ENCODE results near the gene FGF22. TPM values are rescaled to one million over a fixed set of nuclear protein-coding genes. Genes with fewer than 3 reads are reported as not detected.

The FGF22 gene
- total RNA-seq, 3 donors from 2014 or later (not counting 1 experiment from before 2014, with no cell fraction given) = 0.31 to 0.58 (median 0.41) TPM

GRCh38 chr19:593505-593904 lies 46.2 kb upstream of the FGF22 start:
- peaks cover 0 to 6% of the 10 kb centered on the region in 2 donors for H3K4me1 Mint-ChIP-seq
- Histone ChIP-seq H3K4me1 (ENCODE audit: control insufficient read depth, insufficient read depth, low read length) (peaks cover 15% of the 10 kb centered on the region), H3K4me3 (ENCODE audit: low read length) (no peak overlapping the region), H3K27ac (ENCODE audit: low read length) (no peak overlapping the region), H3K36me3 (ENCODE audit: control insufficient read depth, insufficient read depth, low read length) (no peaks in the 10 kb centered on the region), H3K27me3 (ENCODE audit: control insufficient read depth, insufficient read depth, low read length) (peaks cover 19% of the 10 kb centered on the region), H3K9me3 (ENCODE audit: control insufficient read depth, insufficient read depth, low read length) (no peaks in the 10 kb centered on the region)
- no peak overlapping the region for H3K4me3 Mint-ChIP-seq
- WGBS (ENCODE audit: insufficient coverage) = 52% methylated on average over 9 of the region's 9 CpGs
- H3K9me3 Mint-ChIP-seq = no peaks in the 10 kb centered on the region
- TF ChIP-seq, protein P1, sequence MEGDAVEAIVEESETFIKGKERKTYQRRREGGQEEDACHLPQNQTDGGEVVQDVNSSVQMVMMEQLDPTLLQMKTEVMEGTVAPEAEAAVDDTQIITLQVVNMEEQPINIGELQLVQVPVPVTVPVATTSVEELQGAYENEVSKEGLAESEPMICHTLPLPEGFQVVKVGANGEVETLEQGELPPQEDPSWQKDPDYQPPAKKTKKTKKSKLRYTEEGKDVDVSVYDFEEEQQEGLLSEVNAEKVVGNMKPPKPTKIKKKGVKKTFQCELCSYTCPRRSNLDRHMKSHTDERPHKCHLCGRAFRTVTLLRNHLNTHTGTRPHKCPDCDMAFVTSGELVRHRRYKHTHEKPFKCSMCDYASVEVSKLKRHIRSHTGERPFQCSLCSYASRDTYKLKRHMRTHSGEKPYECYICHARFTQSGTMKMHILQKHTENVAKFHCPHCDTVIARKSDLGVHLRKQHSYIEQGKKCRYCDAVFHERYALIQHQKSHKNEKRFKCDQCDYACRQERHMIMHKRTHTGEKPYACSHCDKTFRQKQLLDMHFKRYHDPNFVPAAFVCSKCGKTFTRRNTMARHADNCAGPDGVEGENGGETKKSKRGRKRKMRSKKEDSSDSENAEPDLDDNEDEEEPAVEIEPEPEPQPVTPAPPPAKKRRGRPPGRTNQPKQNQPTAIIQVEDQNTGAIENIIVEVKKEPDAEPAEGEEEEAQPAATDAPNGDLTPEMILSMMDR (IDR thresholded peaks at IDR 0.05) = no peak
- H3K27me3 Mint-ChIP-seq (ENCODE audit: low read depth in 2 of 2) = peaks cover 0 to 4% of the 10 kb centered on the region in 2 donors
- no peak for ATAC-seq
- no peak for DNase-seq
- H3K36me3 Mint-ChIP-seq = no peaks in the 10 kb centered on the region
- intact Hi-C loops (cut with micrococcal nuclease) = no loop called here
- H3K27ac Mint-ChIP-seq = no peak overlapping the region

DNA sequence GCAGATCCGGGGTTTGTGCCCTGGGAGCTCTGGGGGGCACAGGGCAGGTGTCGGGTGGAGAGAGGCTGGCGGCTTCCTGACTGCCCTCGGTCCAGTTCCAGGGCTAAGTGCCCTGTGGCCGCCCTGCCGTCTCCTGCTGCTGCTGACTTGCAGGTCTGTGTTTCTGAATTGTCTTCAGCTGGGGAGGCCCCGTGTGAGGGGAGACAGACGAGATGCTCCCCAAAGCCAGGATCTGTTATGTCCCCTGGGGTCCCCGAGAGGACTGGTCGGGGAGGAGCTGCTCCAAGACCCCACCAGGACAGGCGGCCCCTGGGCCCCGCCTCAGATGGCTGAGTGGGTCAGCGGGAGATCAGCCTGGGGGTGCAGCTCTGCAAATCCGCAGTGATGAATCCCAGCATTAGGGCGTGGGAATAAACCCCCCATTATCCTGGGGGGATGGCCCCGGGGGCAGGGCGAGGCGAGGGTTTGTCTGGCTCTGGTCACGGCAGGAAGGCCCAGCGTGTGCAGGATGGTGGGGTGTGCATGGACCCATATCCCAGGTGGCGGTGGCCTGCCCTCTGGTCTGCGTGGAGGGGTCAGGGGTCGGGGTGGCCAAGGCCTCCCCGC lies 45.3 kb upstream of the FGF22 start:
- H3K27me3 Mint-ChIP-seq (ENCODE audit: low read depth in 2 of 2) = peaks cover 0 to 4% of the 10 kb centered on the region in 2 donors
- H3K27me3 ChIP-seq (ENCODE audit: control insufficient read depth, insufficient read depth, low read length) = peaks cover 12% of the 10 kb centered on the region
- H3K4me3 Mint-ChIP-seq = no peak overlapping the region
- peaks cover 0 to 6% of the 10 kb centered on the region in 2 donors for H3K4me1 Mint-ChIP-seq
- no peak for DNase-seq
- H3K9me3 ChIP-seq (ENCODE audit: control insufficient read depth, insufficient read depth, low read length) = no peaks in the 10 kb centered on the region
- H3K36me3 Mint-ChIP-seq = no peaks in the 10 kb centered on the region
- WGBS (ENCODE audit: insufficient coverage) = 72% methylated on average over 24 of the region's 24 CpGs
- peaks cover 6% of the 10 kb centered on the region for H3K4me1 ChIP-seq (ENCODE audit: control insufficient read depth, insufficient read depth, low read length)
- no peak overlapping the region for H3K27ac Mint-ChIP-seq
- intact Hi-C loops (cut with micrococcal nuclease) = no loop called here
- no peak overlapping the region for H3K4me3 ChIP-seq (ENCODE audit: low read length)
- ATAC-seq = no peak
- H3K36me3 ChIP-seq (ENCODE audit: control insufficient read depth, insufficient read depth, low read length) = no peaks in the 10 kb centered on the region
- H3K27ac ChIP-seq (ENCODE audit: low read length) = no peak overlapping the region
- H3K9me3 Mint-ChIP-seq = no peaks in the 10 kb centered on the region
- TF ChIP-seq, protein P1 (IDR thresholded peaks at IDR 0.05) = no peak

GRCh38 chr19:595326-596262 lies 44.1 kb upstream of the FGF22 start:
- peaks cover 5% of the 10 kb centered on the region for H3K4me1 ChIP-seq (ENCODE audit: control insufficient read depth, insufficient read depth, low read length)
- TF ChIP-seq, protein P1 (IDR thresholded peaks at IDR 0.05) = no peak
- Mint-ChIP-seq H3K9me3 (no peaks in the 10 kb centered on the region), H3K27ac (no peak overlapping the region), H3K4me3 (no peak overlapping the region), H3K36me3 (no peaks in the 10 kb centered on the region), H3K27me3 (ENCODE audit: low read depth in 2 of 2) (peaks cover 0 to 4% of the 10 kb centered on the region in 2 donors), H3K4me1 (peaks cover 0 to 6% of the 10 kb centered on the region in 2 donors)
- peaks cover 12% of the 10 kb centered on the region for H3K27me3 ChIP-seq (ENCODE audit: control insufficient read depth, insufficient read depth, low read length)
- 85% methylated on average over 42 of the region's 42 CpGs for WGBS (ENCODE audit: insufficient coverage)
- H3K27ac ChIP-seq (ENCODE audit: low read length) = no peak overlapping the region
- no peak overlapping the region for H3K4me3 ChIP-seq (ENCODE audit: low read length)
- H3K9me3 ChIP-seq (ENCODE audit: control insufficient read depth, insufficient read depth, low read length) = no peaks in the 10 kb centered on the region
- DNase-seq (no peak), ATAC-seq (no peak)
- intact Hi-C loops (cut with micrococcal nuclease) = no loop called here
- H3K36me3 ChIP-seq (ENCODE audit: control insufficient read depth, insufficient read depth, low read length) = no peaks in the 10 kb centered on the region

Data from natural killer cell (primary cell).